Common myeloid progenitor, CD34-positive (primary cell): ENCODE data around the gene DCBLD1.

Experiments used
- CTCF ChIA-PET: fragments of 350-600 bp; sonication (Branson Sonifier 250); formaldehyde crosslinking; loops from one replicate; lab custom pipeline; 2021; ENCODE audit warnings: antibody characterized with exemption; lab: Charles Lee
- POLR2A ChIA-PET: fragments of 350-600 bp; sonication (Branson Sonifier 250); formaldehyde crosslinking; loops from one replicate; lab custom pipeline; 2021; ENCODE audit warnings: antibody characterized with exemption; lab: Charles Lee
- DNase-seq, 3 donors: peaks; one replicate each; pipeline versions ENCODE4 v3.0.0 to v3.0.0-alpha.2; 2013
- H3K27ac ChIP-seq, 2 experiments: 1 replicate in 1 of 2; 2 replicates in 1 of 2; pipeline ENCODE4 v1.7.0; 2013; ENCODE audit warnings: inconsistent platforms in 2 of 2, low read length in 2 of 2, mild to moderate bottlenecking in 2 of 2, low read depth in 1 of 2, moderate library complexity in 1 of 2; ENCODE audit not compliant: severe bottlenecking in 2 of 2, insufficient read depth in 1 of 2, poor library complexity in 1 of 2
- H3K27me3 ChIP-seq, 5 experiments: replicated peaks in 2 of 5; 1 replicate in 3 of 5; 2 replicates in 2 of 5; pipeline versions ENCODE4 v1.6.1 to v1.7.0; 2013; ENCODE audit warnings: low read length in 4 of 5, mild to moderate bottlenecking in 2 of 5, moderate library complexity in 2 of 5, inconsistent platforms in 1 of 5; ENCODE audit not compliant: insufficient read depth in 5 of 5, control insufficient read depth in 4 of 5
- H3K36me3 ChIP-seq, 4 experiments: 1 replicate in 2 of 4; 2 replicates in 2 of 4; pipeline versions ENCODE4 v1.6.1 to v1.7.0; 2013; ENCODE audit warnings: low read length in 3 of 4, control low read depth in 1 of 4, mild to moderate bottlenecking in 1 of 4; ENCODE audit not compliant: control insufficient read depth in 4 of 4, insufficient read depth in 4 of 4
- H3K4me1 ChIP-seq, 4 experiments: 1 replicate in 3 of 4; 2 replicates in 1 of 4; pipeline versions ENCODE4 v1.6.1 to v1.7.1; 2013; ENCODE audit warnings: low read length in 3 of 4, mild to moderate bottlenecking in 3 of 4, control low read depth in 1 of 4, inconsistent platforms in 1 of 4, moderate library complexity in 1 of 4; ENCODE audit not compliant: control insufficient read depth in 4 of 4, insufficient read depth in 4 of 4; ENCODE audit errors: control extremely low read depth in 1 of 4
- H3K4me3 ChIP-seq, 7 experiments: 1 replicate in 4 of 7; 2 replicates in 3 of 7; pipeline versions ENCODE4 v1.5.1 to v1.7.0; 2013; ENCODE audit warnings: mild to moderate bottlenecking in 7 of 7, low read length in 6 of 7, moderate library complexity in 6 of 7, inconsistent platforms in 2 of 7, low read depth in 2 of 7, control low read depth in 1 of 7; ENCODE audit not compliant: insufficient read depth in 4 of 7, control insufficient read depth in 1 of 7; ENCODE audit errors: extremely low read depth in 1 of 7
- H3K9me3 ChIP-seq, 5 experiments: 1 replicate in 4 of 5; 2 replicates in 1 of 5; pipeline versions ENCODE4 v1.6.1 to v1.7.1; 2013; ENCODE audit warnings: low read length in 4 of 5, mild to moderate bottlenecking in 2 of 5, inconsistent platforms in 1 of 5, low read depth in 1 of 5, moderate library complexity in 1 of 5; ENCODE audit not compliant: control insufficient read depth in 4 of 5, insufficient read depth in 2 of 5; ENCODE audit errors: control extremely low read depth in 1 of 5
- WGBS: methylation state at CpG from one replicate; pipeline ENCODE4 v1.1.5; 2013; ENCODE audit not compliant: insufficient coverage; 5-methylcytosine and 5-hydroxymethylcytosine counted together

The DCBLD1 gene

GRCh38 chr6:117558818-117559217 is 76.3 kb downstream of the DCBLD1 start:
- ChIA-PET POLR2A (no interaction called here), CTCF (interaction anchor here (0.7 to 7.9 kb wide), 10 partner anchors 9 to 80 kb away, joined by 3 to 71 read pairs (median 5); partner anchors contain the start of gene GOPC)
- Histone ChIP-seq H3K4me1 (no peaks in the 10 kb centered on the region), H3K36me3 (peaks cover 5 to 17% (median 8%) of the 10 kb centered on the region in 4 experiments), H3K27ac (no peak overlapping the region), H3K9me3 (no peaks in the 10 kb centered on the region), H3K27me3 (peaks cover 0 to 2% (median 0%) of the 10 kb centered on the region in 5 experiments), H3K4me3 (no peak overlapping the region)
- WGBS = 93% methylated on average over 4 of the region's 4 CpGs
- DNase-seq = no peak

GRCh38 chr6:117559299-117559698 is 76.8 kb downstream of the DCBLD1 start:
- no peak for DNase-seq
- Histone ChIP-seq H3K27ac (no peak overlapping the region), H3K4me3 (no peak overlapping the region), H3K27me3 (peaks cover 0 to 2% (median 0%) of the 10 kb centered on the region in 5 experiments), H3K4me1 (no peaks in the 10 kb centered on the region), H3K36me3 (peaks cover 5 to 17% (median 10%) of the 10 kb centered on the region in 4 experiments), H3K9me3 (no peaks in the 10 kb centered on the region)
- ChIA-PET CTCF (interaction anchor here (1.0 to 7.9 kb wide), 6 partner anchors 9 to 80 kb away, joined by 3 to 71 read pairs (median 6); no protein-coding TSS in a partner anchor), POLR2A (no interaction called here)
- 93% methylated on average over 2 of the region's 4 CpGs for WGBS

GRCh38 chr6:117561128-117561527 is 78.7 kb downstream of the DCBLD1 start:
- Histone ChIP-seq H3K27me3 (no peaks in the 10 kb centered on the region), H3K4me3 (no peak overlapping the region), H3K9me3 (no peaks in the 10 kb centered on the region), H3K36me3 (peaks cover 5 to 25% (median 20%) of the 10 kb centered on the region in 4 experiments), H3K27ac (no peak overlapping the region), H3K4me1 (no peaks in the 10 kb centered on the region)
- ChIA-PET POLR2A (no interaction called here), CTCF (interaction anchor here (2.0 to 7.9 kb wide), 2 partner anchors 82 to 111 kb away, joined by 5 to 71 read pairs; no protein-coding TSS in a partner anchor)
- 81% methylated on average over 2 of the region's 3 CpGs for WGBS
- DNase-seq = no peak

GRCh38 chr6:117564681-117565080 is 82.2 kb downstream of the DCBLD1 start:
- POLR2A ChIA-PET = no interaction called here
- H3K4me1 ChIP-seq = no peaks in the 10 kb centered on the region

GRCh38 chr6:117568247-117568646 is 85.8 kb downstream of the DCBLD1 start:
- CTCF ChIA-PET = interaction anchor here (1.1 to 3.0 kb wide), 4 partner anchors 10 to 90 kb away, joined by 3 to 11 read pairs (median 4); no protein-coding TSS in a partner anchor
- H3K4me1 ChIP-seq = no peaks in the 10 kb centered on the region
- H3K36me3 ChIP-seq = peaks cover 20 to 56% (median 39%) of the 10 kb centered on the region in 4 experiments
- no peak overlapping the region for H3K4me3 ChIP-seq
- DNase-seq = no peak
- no peaks in the 10 kb centered on the region for H3K27me3 ChIP-seq
- 100% methylated on average over 1 of the region's 2 CpGs for WGBS
- H3K27ac ChIP-seq = no peak overlapping the region
- H3K9me3 ChIP-seq = no peaks in the 10 kb centered on the region
- POLR2A ChIA-PET = interaction anchor here (0.8 kb wide), 1 partner anchor 34 kb away, joined by 3 read pairs; the partner anchor contains the start of gene GOPC

More at GRCh38 chr6:117564681-117565080, 82.2 kb downstream of the DCBLD1 start:
- CTCF ChIA-PET = interaction anchor here (2.7 kb wide), 1 partner anchor 115 kb away, joined by 8 read pairs; no protein-coding TSS in a partner anchor
- Histone ChIP-seq H3K36me3 (peaks cover 16 to 49% (median 35%) of the 10 kb centered on the region in 4 experiments), H3K4me3 (no peak overlapping the region), H3K27me3 (no peaks in the 10 kb centered on the region), H3K9me3 (no peaks in the 10 kb centered on the region), H3K27ac (no peak overlapping the region)
- no peak for DNase-seq
- WGBS = 100% methylated on average over 1 of the region's 1 CpG

GRCh38 chr6:117568831-117569410 is 86.4 kb downstream of the DCBLD1 start:
- ChIA-PET POLR2A (interaction anchor here (0.5 to 0.8 kb wide), 2 partner anchors 33 to 211 kb away, joined by 3 read pairs; partner anchors contain the start of gene GOPC), CTCF (interaction anchor here (1.1 to 3.0 kb wide), 4 partner anchors 10 to 91 kb away, joined by 3 to 11 read pairs (median 4); no protein-coding TSS in a partner anchor)
- H3K4me1 ChIP-seq = no peaks in the 10 kb centered on the region
- no peak overlapping the region for H3K4me3 ChIP-seq
- WGBS = no CpG with 5 or more reads among the region's 1 CpG
- H3K9me3 ChIP-seq = no peaks in the 10 kb centered on the region
- H3K27ac ChIP-seq = no peak overlapping the region
- H3K27me3 ChIP-seq = no peaks in the 10 kb centered on the region
- DNase-seq = no peak
- peaks cover 20 to 59% (median 39%) of the 10 kb centered on the region in 4 experiments for H3K36me3 ChIP-seq
